ENCODE measurements around the gene KLHDC4. TPM values are rescaled to one million over a fixed set of nuclear protein-coding genes. Genes with fewer than 3 reads are reported as not detected.

Gene KLHDC4
- total RNA-seq, 1 experiment from 2014 or later, result 76.2 TPM

- Histone ChIP-seq H3K56ac (ENCODE audit: insufficient read length, low read depth, low read length) (no peak overlapping the region), H3T11ph (ENCODE audit: low read length) (no peak overlapping the region), H2BK15ac (ENCODE audit: low read depth, low read length) (no peak overlapping the region), H3K79me1 (ENCODE audit: insufficient read depth, low read depth, low read length, poor library complexity, severe bottlenecking) (no peaks in the 10 kb centered on the region), H3K27ac (ENCODE audit: insufficient read length, low read depth, low read length) (no peak overlapping the region), H4K8ac (replicated peaks; ENCODE audit: insufficient read length, low read depth, low read length) (no peak overlapping the region), H3K4me2 (ENCODE audit: insufficient read depth, insufficient read length, low read length) (no peak overlapping the region), H3K4ac (ENCODE audit: low read depth, low read length) (no peak overlapping the region), H3K79me2 (ENCODE audit: insufficient read depth, low read length) (no peaks in the 10 kb centered on the region), H2BK120ac (ENCODE audit: low read depth, low read length, poor library complexity, severe bottlenecking) (no peak overlapping the region), H3K14ac (ENCODE audit: insufficient read depth, low read length) (no peak overlapping the region; the same call in 1 of the 2 replicates), H4K5ac (ENCODE audit: insufficient read length, low read depth, low read length) (no peak overlapping the region), H3K9me3 (ENCODE audit: control insufficient read depth, low read depth, low read length) (no peaks in the 10 kb centered on the region), H3K23me2 (ENCODE audit: insufficient read length, low read depth, low read length, poor library complexity, severe bottlenecking) (no peaks in the 10 kb centered on the region), H2BK5ac (ENCODE audit: insufficient read length, low read length) (no peak overlapping the region), H4K20me1 (ENCODE audit: control insufficient read depth, insufficient read depth, insufficient read length) (no peaks in the 10 kb centered on the region), H4K91ac (ENCODE audit: insufficient read length, low read depth, low read length) (no peak overlapping the region), H2BK20ac (ENCODE audit: low read depth, low read length, poor library complexity, severe bottlenecking) (no peak overlapping the region), H2AFZ (ENCODE audit: low read length) (no peak overlapping the region), H3K18ac (ENCODE audit: insufficient read length, low read depth, low read length) (no peak overlapping the region), H3K4me1 (ENCODE audit: insufficient read depth, low read length) (no peaks in the 10 kb centered on the region), H3K27me3 (ENCODE audit: insufficient read depth, low read length) (no peaks in the 10 kb centered on the region), H2AK5ac (ENCODE audit: insufficient read length, low read length) (no peak overlapping the region), H2BK12ac (ENCODE audit: insufficient read length, low read depth, low read length) (no peak overlapping the region), H3K9ac (ENCODE audit: extremely low read depth, insufficient read length, low read length) (no peak overlapping the region), H3K23ac (ENCODE audit: insufficient read length, low read depth, low read length) (no peak overlapping the region)
- no CpG with 5 or more reads among the region's 19 CpGs for WGBS (ENCODE audit: extremely low coverage, insufficient read length, low lambda C conversion rate)
- Mint-ChIP-seq H3K4me1 (peaks cover 5 to 12% of the 10 kb centered on the region in 2 experiments; a peak in 3 of 4 replicates), H3K27ac (peak overlapping the region in 2 of 3 experiments; percentile 35 to 55; a peak in 3 of 7 replicates), H3K4me3 (no peak overlapping the region), H3K9me3 (no peaks in the 10 kb centered on the region), H3K36me3 (ENCODE audit: insufficient read depth in 1 of 3, low read depth in 3 of 3) (no peaks in the 10 kb centered on the region), H3K27me3 (ENCODE audit: low read depth) (no peaks in the 10 kb centered on the region)
- no peak for TF ChIP-seq CTCF (conservative IDR thresholded peaks at IDR 0.05)
- no peak for DNase-seq
Measured at GRCh38 chr16:87667946-87668345, 97.8 kb downstream of the KLHDC4 start.

Measured in H9 (cell line).